T-helper 2 cell (primary cell): ENCODE data around the gene STOX2.
"Not testable (repeated sequence)": the region's sequence is repeated elsewhere in the genome, so short reads cannot be mapped to it uniquely, and the experiment has no call there.

Experiments used
- DNase-seq, 5 experiments: peaks; one replicate each; pipeline versions ENCODE4 v3.0.0 to v3.0.0-alpha.2; 2012 to 2022

Gene STOX2

GRCh38 chr4:183940864-183941263 is 35.8 kb downstream of the STOX2 start:
- DNase-seq, result peak in 1 of 5 experiments; percentile 13

- no peak for DNase-seq
Observed at GRCh38 chr4:183941964-183942363, 36.9 kb downstream of the STOX2 start.

- DNase-seq, result no peak
Observed at GRCh38 chr4:183945741-183946140, 40.6 kb downstream of the STOX2 start.

- DNase-seq, result no peak
Observed at GRCh38 chr4:183950536-183950935, 45.4 kb downstream of the STOX2 start.

GRCh38 chr4:183952652-183953051 is 47.5 kb downstream of the STOX2 start:
- not testable (repeated sequence) for DNase-seq

GRCh38 chr4:183959319-183960045 is 54.4 kb downstream of the STOX2 start:
- DNase-seq, result no peak

GRCh38 chr4:183960046-183960420 is 54.9 kb downstream of the STOX2 start:
- no peak for DNase-seq

- no peak for DNase-seq
Observed at GRCh38 chr4:183960962-183961541, 55.9 kb downstream of the STOX2 start.

- DNase-seq, result no peak
Observed at GRCh38 chr4:183961795-183962194, 56.7 kb downstream of the STOX2 start.

- DNase-seq, result no peak
Observed at GRCh38 chr4:183962419-183962818, 57.3 kb downstream of the STOX2 start.

- no peak for DNase-seq
Observed at GRCh38 chr4:183966371-183966770, 61.3 kb downstream of the STOX2 start.

- no peak for DNase-seq
Observed at GRCh38 chr4:183967266-183967665, 62.2 kb downstream of the STOX2 start.

- DNase-seq, result no peak
Observed at GRCh38 chr4:183968502-183968901, 63.4 kb downstream of the STOX2 start.

- DNase-seq, result no peak
Observed at GRCh38 chr4:183968931-183969330, 63.8 kb downstream of the STOX2 start.

GRCh38 chr4:183969596-183969995 is 64.5 kb downstream of the STOX2 start:
- DNase-seq, result no peak

GRCh38 chr4:183971929-183972490 is 66.9 kb downstream of the STOX2 start:
- DNase-seq, result no peak

- DNase-seq, result no peak
Observed at GRCh38 chr4:183977707-183978106, 72.6 kb downstream of the STOX2 start.

GRCh38 chr4:183984566-183984965 is 79.5 kb downstream of the STOX2 start:
- no peak for DNase-seq

- no peak for DNase-seq
Observed at GRCh38 chr4:183985786-183986185, 80.7 kb downstream of the STOX2 start.

GRCh38 chr4:183986291-183986970 is 81.3 kb downstream of the STOX2 start:
- DNase-seq, result no peak

- DNase-seq, result no peak
Observed at GRCh38 chr4:183986971-183987946, 82.2 kb downstream of the STOX2 start.

- DNase-seq, result no peak
Observed at GRCh38 chr4:183987987-183988392, 82.9 kb downstream of the STOX2 start.
